Tibial nerve (tissue), 4 donors: Measurements from ENCODE around the gene NPR1.
"Not testable (repeated sequence)": the region's sequence is repeated elsewhere in the genome, so short reads cannot be mapped to it uniquely, and the experiment has no call there.

ENCODE experiments used
- EP300 ChIP-seq, 2 donors: sonication (generic); formaldehyde crosslinking; IDR thresholded peaks; one replicate each; pipeline ENCODE4 v1.6.1; 2017; ENCODE audit warnings: antibody characterized with exemption in 2 of 2, mild to moderate bottlenecking in 1 of 2
- TF ChIP-seq, protein P1 (sequence below), 5 experiments: fragments of 200-600 bp in 3 of 5; fragments of 450-650 bp in 2 of 5; sonication (generic) in 3 of 5; IDR thresholded peaks; one replicate each; pipeline ENCODE4 v1.5.1; 2016 to 2019; ENCODE audit warnings: antibody characterized with exemption in 5 of 5, mild to moderate bottlenecking in 3 of 5, moderate library complexity in 2 of 5

DNA sequence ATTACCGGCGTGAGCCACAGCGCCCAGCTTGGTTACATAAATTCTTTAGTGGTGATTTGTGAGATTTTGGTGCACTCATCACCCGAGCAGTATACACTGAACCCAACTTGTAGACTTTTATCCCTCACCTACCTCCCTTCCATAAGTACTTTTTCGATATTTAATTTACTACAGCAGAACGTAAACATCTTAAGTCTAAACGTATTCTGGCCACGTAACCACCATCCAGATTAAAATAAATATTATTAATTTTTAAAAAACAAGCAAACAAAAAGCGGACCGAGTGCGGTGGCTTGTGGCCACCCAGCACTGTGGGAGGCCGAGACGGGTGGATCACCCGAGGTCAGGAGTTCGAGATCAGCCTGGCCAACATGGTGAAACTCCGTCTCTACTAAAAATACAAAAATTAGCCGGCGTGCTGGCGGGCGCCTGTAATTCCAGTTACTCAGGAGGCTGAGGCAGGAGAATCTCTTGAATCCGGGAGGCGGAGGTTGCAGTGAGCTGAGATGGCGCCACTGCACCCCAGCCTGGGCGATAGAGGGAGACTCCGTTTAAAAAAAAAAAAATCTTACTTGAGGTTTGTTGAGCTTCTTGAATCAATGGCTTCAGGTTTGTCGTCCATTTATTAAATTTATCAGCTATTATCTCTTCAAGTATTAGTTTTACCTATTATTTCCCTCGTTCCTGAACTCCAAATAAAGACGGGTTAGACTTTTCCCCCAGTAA lies 6.7 kb upstream of the NPR1 start:
- TF ChIP-seq, protein P1, sequence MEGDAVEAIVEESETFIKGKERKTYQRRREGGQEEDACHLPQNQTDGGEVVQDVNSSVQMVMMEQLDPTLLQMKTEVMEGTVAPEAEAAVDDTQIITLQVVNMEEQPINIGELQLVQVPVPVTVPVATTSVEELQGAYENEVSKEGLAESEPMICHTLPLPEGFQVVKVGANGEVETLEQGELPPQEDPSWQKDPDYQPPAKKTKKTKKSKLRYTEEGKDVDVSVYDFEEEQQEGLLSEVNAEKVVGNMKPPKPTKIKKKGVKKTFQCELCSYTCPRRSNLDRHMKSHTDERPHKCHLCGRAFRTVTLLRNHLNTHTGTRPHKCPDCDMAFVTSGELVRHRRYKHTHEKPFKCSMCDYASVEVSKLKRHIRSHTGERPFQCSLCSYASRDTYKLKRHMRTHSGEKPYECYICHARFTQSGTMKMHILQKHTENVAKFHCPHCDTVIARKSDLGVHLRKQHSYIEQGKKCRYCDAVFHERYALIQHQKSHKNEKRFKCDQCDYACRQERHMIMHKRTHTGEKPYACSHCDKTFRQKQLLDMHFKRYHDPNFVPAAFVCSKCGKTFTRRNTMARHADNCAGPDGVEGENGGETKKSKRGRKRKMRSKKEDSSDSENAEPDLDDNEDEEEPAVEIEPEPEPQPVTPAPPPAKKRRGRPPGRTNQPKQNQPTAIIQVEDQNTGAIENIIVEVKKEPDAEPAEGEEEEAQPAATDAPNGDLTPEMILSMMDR (IDR thresholded peaks at IDR 0.05): not testable (repeated sequence)
- not testable (repeated sequence) for TF ChIP-seq EP300 (IDR thresholded peaks at IDR 0.05)
